ENCODE results near the gene ABCG5. TPM values are rescaled to one million over a fixed set of nuclear protein-coding genes. Genes with fewer than 3 reads are reported as not detected.

Gene ABCG5
- total RNA-seq, 1 experiment from 2014 or later = not detected

DNA sequence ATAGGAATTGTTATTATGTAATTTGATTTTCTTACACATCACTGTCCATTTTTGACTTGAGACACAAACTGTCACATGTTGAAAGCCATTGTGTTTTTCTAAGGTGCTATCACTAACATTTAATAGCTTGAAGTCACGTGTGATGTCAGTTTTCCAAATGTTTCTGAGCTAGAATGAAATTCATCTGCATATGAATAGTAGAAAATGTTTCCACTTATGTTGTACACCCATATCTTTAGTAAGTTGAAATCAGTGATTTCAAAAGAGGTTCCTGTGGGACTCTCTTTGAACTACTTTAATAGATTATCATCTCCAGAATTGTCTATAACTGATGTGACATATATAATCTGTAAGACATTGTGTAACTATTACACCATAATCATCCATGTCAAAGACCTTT, 27.8 kb downstream of the ABCG5 start:
- POLR2A ChIA-PET = no interaction called here
- TF ChIP-seq SOX15 (CRISPR knock-in tag; IDR thresholded peaks at IDR 0.05) = no peak
- TF ChIP-seq, protein P1, sequence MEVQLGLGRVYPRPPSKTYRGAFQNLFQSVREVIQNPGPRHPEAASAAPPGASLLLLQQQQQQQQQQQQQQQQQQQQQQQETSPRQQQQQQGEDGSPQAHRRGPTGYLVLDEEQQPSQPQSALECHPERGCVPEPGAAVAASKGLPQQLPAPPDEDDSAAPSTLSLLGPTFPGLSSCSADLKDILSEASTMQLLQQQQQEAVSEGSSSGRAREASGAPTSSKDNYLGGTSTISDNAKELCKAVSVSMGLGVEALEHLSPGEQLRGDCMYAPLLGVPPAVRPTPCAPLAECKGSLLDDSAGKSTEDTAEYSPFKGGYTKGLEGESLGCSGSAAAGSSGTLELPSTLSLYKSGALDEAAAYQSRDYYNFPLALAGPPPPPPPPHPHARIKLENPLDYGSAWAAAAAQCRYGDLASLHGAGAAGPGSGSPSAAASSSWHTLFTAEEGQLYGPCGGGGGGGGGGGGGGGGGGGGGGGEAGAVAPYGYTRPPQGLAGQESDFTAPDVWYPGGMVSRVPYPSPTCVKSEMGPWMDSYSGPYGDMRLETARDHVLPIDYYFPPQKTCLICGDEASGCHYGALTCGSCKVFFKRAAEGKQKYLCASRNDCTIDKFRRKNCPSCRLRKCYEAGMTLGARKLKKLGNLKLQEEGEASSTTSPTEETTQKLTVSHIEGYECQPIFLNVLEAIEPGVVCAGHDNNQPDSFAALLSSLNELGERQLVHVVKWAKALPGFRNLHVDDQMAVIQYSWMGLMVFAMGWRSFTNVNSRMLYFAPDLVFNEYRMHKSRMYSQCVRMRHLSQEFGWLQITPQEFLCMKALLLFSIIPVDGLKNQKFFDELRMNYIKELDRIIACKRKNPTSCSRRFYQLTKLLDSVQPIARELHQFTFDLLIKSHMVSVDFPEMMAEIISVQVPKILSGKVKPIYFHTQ (CRISPR knock-in tag; IDR thresholded peaks at IDR 0.05) = no peak
- H3K27me3 Mint-ChIP-seq (ENCODE audit: low read depth) = no peaks in the 10 kb centered on the region
- no peaks in the 10 kb centered on the region for H3K4me1 Mint-ChIP-seq
- no peaks in the 10 kb centered on the region for H3K9me3 Mint-ChIP-seq
- H3K4me3 Mint-ChIP-seq = no peak overlapping the region
- H3K27ac Mint-ChIP-seq = no peak overlapping the region
- CTCF ChIA-PET = no interaction called here
- DNase-seq (ENCODE audit: low spot score) (no peak), ATAC-seq (no peak)
- H3K36me3 Mint-ChIP-seq = no peaks in the 10 kb centered on the region

DNA sequence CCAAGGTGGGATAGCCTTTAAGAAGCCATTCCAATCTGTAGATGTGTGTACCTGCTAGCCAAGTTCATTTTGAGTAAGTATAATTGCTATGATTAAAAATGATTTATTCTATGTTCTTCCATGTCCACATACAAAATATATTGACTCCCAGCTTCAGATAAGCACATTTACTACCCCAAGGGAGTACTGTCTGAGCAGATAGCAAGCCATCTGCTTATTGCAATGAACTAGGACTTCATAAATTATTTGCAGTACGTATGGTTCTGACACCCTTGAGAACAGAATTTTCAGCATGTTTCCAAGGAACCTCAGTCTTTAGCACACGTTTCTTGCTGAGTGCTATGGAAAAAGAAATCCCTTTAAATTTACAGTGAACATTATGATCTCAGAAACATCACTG, 28.2 kb downstream of the ABCG5 start:
- no peaks in the 10 kb centered on the region for H3K36me3 Mint-ChIP-seq
- CTCF ChIA-PET = no interaction called here
- no peak overlapping the region for H3K27ac Mint-ChIP-seq
- POLR2A ChIA-PET = no interaction called here
- no peaks in the 10 kb centered on the region for H3K4me1 Mint-ChIP-seq
- no peaks in the 10 kb centered on the region for H3K27me3 Mint-ChIP-seq (ENCODE audit: low read depth)
- ATAC-seq (no peak), DNase-seq (ENCODE audit: low spot score) (no peak)
- no peaks in the 10 kb centered on the region for H3K9me3 Mint-ChIP-seq
- H3K4me3 Mint-ChIP-seq = no peak overlapping the region
- TF ChIP-seq, protein P2, sequence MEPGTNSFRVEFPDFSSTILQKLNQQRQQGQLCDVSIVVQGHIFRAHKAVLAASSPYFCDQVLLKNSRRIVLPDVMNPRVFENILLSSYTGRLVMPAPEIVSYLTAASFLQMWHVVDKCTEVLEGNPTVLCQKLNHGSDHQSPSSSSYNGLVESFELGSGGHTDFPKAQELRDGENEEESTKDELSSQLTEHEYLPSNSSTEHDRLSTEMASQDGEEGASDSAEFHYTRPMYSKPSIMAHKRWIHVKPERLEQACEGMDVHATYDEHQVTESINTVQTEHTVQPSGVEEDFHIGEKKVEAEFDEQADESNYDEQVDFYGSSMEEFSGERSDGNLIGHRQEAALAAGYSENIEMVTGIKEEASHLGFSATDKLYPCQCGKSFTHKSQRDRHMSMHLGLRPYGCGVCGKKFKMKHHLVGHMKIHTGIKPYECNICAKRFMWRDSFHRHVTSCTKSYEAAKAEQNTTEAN (CRISPR knock-in tag; IDR thresholded peaks at IDR 0.05) = no peak
- TF ChIP-seq, protein P3, sequence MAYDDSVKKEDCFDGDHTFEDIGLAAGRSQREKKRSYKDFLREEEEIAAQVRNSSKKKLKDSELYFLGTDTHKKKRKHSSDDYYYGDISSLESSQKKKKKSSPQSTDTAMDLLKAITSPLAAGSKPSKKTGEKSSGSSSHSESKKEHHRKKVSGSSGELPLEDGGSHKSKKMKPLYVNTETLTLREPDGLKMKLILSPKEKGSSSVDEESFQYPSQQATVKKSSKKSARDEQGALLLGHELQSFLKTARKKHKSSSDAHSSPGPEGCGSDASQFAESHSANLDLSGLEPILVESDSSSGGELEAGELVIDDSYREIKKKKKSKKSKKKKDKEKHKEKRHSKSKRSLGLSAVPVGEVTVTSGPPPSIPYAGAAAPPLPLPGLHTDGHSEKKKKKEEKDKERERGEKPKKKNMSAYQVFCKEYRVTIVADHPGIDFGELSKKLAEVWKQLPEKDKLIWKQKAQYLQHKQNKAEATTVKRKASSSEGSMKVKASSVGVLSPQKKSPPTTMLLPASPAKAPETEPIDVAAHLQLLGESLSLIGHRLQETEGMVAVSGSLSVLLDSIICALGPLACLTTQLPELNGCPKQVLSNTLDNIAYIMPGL (CRISPR knock-in tag; IDR thresholded peaks at IDR 0.05) = no peak
- TF ChIP-seq, protein P4, sequence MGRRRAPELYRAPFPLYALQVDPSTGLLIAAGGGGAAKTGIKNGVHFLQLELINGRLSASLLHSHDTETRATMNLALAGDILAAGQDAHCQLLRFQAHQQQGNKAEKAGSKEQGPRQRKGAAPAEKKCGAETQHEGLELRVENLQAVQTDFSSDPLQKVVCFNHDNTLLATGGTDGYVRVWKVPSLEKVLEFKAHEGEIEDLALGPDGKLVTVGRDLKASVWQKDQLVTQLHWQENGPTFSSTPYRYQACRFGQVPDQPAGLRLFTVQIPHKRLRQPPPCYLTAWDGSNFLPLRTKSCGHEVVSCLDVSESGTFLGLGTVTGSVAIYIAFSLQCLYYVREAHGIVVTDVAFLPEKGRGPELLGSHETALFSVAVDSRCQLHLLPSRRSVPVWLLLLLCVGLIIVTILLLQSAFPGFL (CRISPR knock-in tag; IDR thresholded peaks at IDR 0.05; ENCODE audit: borderline replicate concordance) = no peak
- TF ChIP-seq, protein P5, sequence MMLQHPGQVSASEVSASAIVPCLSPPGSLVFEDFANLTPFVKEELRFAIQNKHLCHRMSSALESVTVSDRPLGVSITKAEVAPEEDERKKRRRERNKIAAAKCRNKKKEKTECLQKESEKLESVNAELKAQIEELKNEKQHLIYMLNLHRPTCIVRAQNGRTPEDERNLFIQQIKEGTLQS (CRISPR knock-in tag; conservative IDR thresholded peaks at IDR 0.05) = no peak
- TF ChIP-seq, protein P6, sequence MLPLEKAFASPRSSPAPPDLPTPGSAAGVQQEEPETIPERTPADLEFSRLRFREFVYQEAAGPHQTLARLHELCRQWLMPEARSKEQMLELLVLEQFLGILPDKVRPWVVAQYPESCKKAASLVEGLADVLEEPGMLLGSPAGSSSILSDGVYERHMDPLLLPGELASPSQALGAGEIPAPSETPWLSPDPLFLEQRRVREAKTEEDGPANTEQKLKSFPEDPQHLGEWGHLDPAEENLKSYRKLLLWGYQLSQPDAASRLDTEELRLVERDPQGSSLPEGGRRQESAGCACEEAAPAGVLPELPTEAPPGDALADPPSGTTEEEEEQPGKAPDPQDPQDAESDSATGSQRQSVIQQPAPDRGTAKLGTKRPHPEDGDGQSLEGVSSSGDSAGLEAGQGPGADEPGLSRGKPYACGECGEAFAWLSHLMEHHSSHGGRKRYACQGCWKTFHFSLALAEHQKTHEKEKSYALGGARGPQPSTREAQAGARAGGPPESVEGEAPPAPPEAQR (CRISPR knock-in tag; IDR thresholded peaks at IDR 0.05) = no peak
- no peak for TF ChIP-seq ZNF232 (CRISPR knock-in tag; IDR thresholded peaks at IDR 0.05)
- TF ChIP-seq, protein P7, sequence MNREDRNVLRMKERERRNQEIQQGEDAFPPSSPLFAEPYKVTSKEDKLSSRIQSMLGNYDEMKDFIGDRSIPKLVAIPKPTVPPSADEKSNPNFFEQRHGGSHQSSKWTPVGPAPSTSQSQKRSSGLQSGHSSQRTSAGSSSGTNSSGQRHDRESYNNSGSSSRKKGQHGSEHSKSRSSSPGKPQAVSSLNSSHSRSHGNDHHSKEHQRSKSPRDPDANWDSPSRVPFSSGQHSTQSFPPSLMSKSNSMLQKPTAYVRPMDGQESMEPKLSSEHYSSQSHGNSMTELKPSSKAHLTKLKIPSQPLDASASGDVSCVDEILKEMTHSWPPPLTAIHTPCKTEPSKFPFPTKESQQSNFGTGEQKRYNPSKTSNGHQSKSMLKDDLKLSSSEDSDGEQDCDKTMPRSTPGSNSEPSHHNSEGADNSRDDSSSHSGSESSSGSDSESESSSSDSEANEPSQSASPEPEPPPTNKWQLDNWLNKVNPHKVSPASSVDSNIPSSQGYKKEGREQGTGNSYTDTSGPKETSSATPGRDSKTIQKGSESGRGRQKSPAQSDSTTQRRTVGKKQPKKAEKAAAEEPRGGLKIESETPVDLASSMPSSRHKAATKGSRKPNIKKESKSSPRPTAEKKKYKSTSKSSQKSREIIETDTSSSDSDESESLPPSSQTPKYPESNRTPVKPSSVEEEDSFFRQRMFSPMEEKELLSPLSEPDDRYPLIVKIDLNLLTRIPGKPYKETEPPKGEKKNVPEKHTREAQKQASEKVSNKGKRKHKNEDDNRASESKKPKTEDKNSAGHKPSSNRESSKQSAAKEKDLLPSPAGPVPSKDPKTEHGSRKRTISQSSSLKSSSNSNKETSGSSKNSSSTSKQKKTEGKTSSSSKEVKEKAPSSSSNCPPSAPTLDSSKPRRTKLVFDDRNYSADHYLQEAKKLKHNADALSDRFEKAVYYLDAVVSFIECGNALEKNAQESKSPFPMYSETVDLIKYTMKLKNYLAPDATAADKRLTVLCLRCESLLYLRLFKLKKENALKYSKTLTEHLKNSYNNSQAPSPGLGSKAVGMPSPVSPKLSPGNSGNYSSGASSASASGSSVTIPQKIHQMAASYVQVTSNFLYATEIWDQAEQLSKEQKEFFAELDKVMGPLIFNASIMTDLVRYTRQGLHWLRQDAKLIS (CRISPR knock-in tag; IDR thresholded peaks at IDR 0.05; ENCODE audit: borderline replicate concordance) = no peak
- TF ChIP-seq FOXP1 (CRISPR knock-in tag; IDR thresholded peaks at IDR 0.05; ENCODE audit: borderline replicate concordance) = no peak
- TF ChIP-seq GRHL2 (CRISPR knock-in tag; IDR thresholded peaks at IDR 0.05; ENCODE audit: insufficient replicate concordance, severe bottlenecking) = no peak
- TF ChIP-seq, protein P8, sequence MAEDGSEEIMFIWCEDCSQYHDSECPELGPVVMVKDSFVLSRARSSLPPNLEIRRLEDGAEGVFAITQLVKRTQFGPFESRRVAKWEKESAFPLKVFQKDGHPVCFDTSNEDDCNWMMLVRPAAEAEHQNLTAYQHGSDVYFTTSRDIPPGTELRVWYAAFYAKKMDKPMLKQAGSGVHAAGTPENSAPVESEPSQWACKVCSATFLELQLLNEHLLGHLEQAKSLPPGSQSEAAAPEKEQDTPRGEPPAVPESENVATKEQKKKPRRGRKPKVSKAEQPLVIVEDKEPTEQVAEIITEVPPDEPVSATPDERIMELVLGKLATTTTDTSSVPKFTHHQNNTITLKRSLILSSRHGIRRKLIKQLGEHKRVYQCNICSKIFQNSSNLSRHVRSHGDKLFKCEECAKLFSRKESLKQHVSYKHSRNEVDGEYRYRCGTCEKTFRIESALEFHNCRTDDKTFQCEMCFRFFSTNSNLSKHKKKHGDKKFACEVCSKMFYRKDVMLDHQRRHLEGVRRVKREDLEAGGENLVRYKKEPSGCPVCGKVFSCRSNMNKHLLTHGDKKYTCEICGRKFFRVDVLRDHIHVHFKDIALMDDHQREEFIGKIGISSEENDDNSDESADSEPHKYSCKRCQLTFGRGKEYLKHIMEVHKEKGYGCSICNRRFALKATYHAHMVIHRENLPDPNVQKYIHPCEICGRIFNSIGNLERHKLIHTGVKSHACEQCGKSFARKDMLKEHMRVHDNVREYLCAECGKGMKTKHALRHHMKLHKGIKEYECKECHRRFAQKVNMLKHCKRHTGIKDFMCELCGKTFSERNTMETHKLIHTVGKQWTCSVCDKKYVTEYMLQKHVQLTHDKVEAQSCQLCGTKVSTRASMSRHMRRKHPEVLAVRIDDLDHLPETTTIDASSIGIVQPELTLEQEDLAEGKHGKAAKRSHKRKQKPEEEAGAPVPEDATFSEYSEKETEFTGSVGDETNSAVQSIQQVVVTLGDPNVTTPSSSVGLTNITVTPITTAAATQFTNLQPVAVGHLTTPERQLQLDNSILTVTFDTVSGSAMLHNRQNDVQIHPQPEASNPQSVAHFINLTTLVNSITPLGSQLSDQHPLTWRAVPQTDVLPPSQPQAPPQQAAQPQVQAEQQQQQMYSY (CRISPR knock-in tag; IDR thresholded peaks at IDR 0.05) = no peak
- TF ChIP-seq, protein P9, sequence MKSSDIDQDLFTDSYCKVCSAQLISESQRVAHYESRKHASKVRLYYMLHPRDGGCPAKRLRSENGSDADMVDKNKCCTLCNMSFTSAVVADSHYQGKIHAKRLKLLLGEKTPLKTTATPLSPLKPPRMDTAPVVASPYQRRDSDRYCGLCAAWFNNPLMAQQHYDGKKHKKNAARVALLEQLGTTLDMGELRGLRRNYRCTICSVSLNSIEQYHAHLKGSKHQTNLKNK (CRISPR knock-in tag; IDR thresholded peaks at IDR 0.05) = no peak
- TF ChIP-seq, protein P10, sequence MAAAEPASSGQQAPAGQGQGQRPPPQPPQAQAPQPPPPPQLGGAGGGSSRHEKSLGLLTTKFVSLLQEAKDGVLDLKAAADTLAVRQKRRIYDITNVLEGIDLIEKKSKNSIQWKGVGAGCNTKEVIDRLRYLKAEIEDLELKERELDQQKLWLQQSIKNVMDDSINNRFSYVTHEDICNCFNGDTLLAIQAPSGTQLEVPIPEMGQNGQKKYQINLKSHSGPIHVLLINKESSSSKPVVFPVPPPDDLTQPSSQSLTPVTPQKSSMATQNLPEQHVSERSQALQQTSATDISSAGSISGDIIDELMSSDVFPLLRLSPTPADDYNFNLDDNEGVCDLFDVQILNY (CRISPR knock-in tag; IDR thresholded peaks at IDR 0.05) = no peak
- TF ChIP-seq ZBTB21 (CRISPR knock-in tag; IDR thresholded peaks at IDR 0.05; ENCODE audit: borderline replicate concordance) = no peak
- TF ChIP-seq NR2C2 (CRISPR knock-in tag; IDR thresholded peaks at IDR 0.05) = no peak
